AG10803 (cell line): ENCODE measurements around the gene FAM83F.

ENCODE experiments used
- DNase-seq: peaks from one replicate; pipeline ENCODE4 v3.0.0; 2010; ENCODE audit warnings: low read depth
- H3K4me3 ChIP-seq: 2 replicates; pipeline ENCODE4 v1.5.1; 2011; ENCODE audit warnings: mild to moderate bottlenecking, low read length, control low read depth
- CTCF ChIP-seq: conservative IDR thresholded peaks from 2 replicates; pipeline ENCODE4 v1.5.1; 2011; ENCODE audit warnings: mild to moderate bottlenecking, low read length, control low read depth, inconsistent platforms

FAM83F gene

GRCh38 chr22:39952347-39952746, 42.4 kb upstream of the FAM83F start:
- no peak for DNase-seq
- TF ChIP-seq CTCF, result no peak
- no peak overlapping the region for H3K4me3 ChIP-seq

GRCh38 chr22:39953101-39953500, 41.7 kb upstream of the FAM83F start:
- H3K4me3 ChIP-seq, result no peak overlapping the region
- TF ChIP-seq CTCF, result no peak
- DNase-seq, result no peak

- H3K4me3 ChIP-seq, result no peak overlapping the region
- DNase-seq, result peak; percentile 94
- no peak for TF ChIP-seq CTCF
Measured at GRCh38 chr22:39954584-39955055, 40.1 kb upstream of the FAM83F start.

GRCh38 chr22:39955675-39956074, 39.1 kb upstream of the FAM83F start:
- TF ChIP-seq CTCF, result no peak
- H3K4me3 ChIP-seq, result no peak overlapping the region
- peak; percentile 6 for DNase-seq

- no peak overlapping the region for H3K4me3 ChIP-seq
- TF ChIP-seq CTCF, result no peak
- DNase-seq, result no peak
Measured at GRCh38 chr22:39956932-39957664, 37.7 kb upstream of the FAM83F start.

GRCh38 chr22:39958009-39958711, 36.6 kb upstream of the FAM83F start:
- DNase-seq, result no peak
- no peak overlapping the region for H3K4me3 ChIP-seq
- TF ChIP-seq CTCF, result no peak
